ENCODE measurements around the gene AMPH. TPM values are rescaled to one million over a fixed set of nuclear protein-coding genes. Genes with fewer than 3 reads are reported as not detected.

The AMPH gene
- total and polyA plus RNA-seq, 2 of the 4 experiments (the other 2 are of a cell fraction) = 3.9 to 4.8 TPM

GRCh38 chr7:38506756-38507155 lies 124.4 kb downstream of the AMPH start:
- TF ChIP-seq POLR2A (IDR thresholded peaks at IDR 0.05; ENCODE audit: low read depth, low read length) (no peak), USF2 (IDR thresholded peaks at IDR 0.05; ENCODE audit: low read depth, low read length) (no peak), CEBPB (IDR thresholded peaks at IDR 0.05; ENCODE audit: low read depth, low read length) (peak; percentile 24; the same call in 1 of the 2 replicates), FOS (IDR thresholded peaks at IDR 0.05; ENCODE audit: low read depth, low read length) (peak; percentile 44; the same call in 1 of the 2 replicates)
- H2AK9ac ChIP-seq (replicated peaks; ENCODE audit: low read depth, low read length, poor library complexity) = no peak overlapping the region
- H2BK15ac ChIP-seq (ENCODE audit: low read depth, low read length) = no peak overlapping the region
- no CpG with 5 or more reads among the region's 3 CpGs for WGBS, 2 experiments (ENCODE audit: extremely low coverage in 2 of 2, insufficient read length in 1 of 2)
- no peaks in the 10 kb centered on the region for H4K20me1 ChIP-seq (ENCODE audit: insufficient read depth, low read length)
- no peak overlapping the region for H3K4ac ChIP-seq (ENCODE audit: low read depth, low read length)
- ATAC-seq (ENCODE audit: low read depth) (peak; percentile 71), DNase-seq (peak; percentile 60)
- no TSS peak for BruUV-seq (replicated peaks)
- ChIA-PET CTCF (no interaction called here), POLR2A (ENCODE audit: unreplicated experiment) (interaction anchor here (0.5 kb wide), 1 partner anchor 1838 kb away, joined by 4 read pairs; no protein-coding TSS in a partner anchor)
- H3K9ac ChIP-seq (ENCODE audit: low read depth, low read length) = no peak overlapping the region
- H3K27me3 ChIP-seq (ENCODE audit: control insufficient read depth, insufficient read depth, low read length) = no peaks in the 10 kb centered on the region
- in situ Hi-C loops (cut with MboI; ENCODE audit: low sequenced_read_pairs) (no loop called here), dilution Hi-C loops (cut with HindIII; ENCODE audit: low sequenced_read_pairs, unreplicated experiment) (no loop called here), intact Hi-C loops (cut with micrococcal nuclease) (no loop called here)
- no peak overlapping the region for H4K8ac ChIP-seq (ENCODE audit: low read depth in 2 of 2, low read length in 2 of 2)
- no peaks in the 10 kb centered on the region; the same call in 1 of the 2 replicates for H3K4me1 ChIP-seq (ENCODE audit: control insufficient read depth, insufficient read depth, low read length)
- H3K14ac ChIP-seq (replicated peaks; ENCODE audit: low read depth, low read length) = no peak overlapping the region
- no peak overlapping the region for H2BK5ac ChIP-seq (ENCODE audit: low read depth, low read length, poor library complexity, severe bottlenecking)
- H2BK120ac ChIP-seq (ENCODE audit: low read depth, low read length) = no peak overlapping the region
- H3K79me1 ChIP-seq (ENCODE audit: low read depth in 1 of 2, low read length in 2 of 2) = no peaks in the 10 kb centered on the region
- no peak overlapping the region for H4K5ac ChIP-seq (ENCODE audit: low read depth, low read length)
- H3K18ac ChIP-seq (ENCODE audit: low read depth, low read length) = no peak overlapping the region
- H3K36me3 ChIP-seq (ENCODE audit: control insufficient read depth, insufficient read depth, low read length) = no peaks in the 10 kb centered on the region
- no peak overlapping the region for H2BK20ac ChIP-seq (ENCODE audit: low read depth, low read length)
- no peak overlapping the region for H3K4me2 ChIP-seq (ENCODE audit: low read depth, low read length)
- H2AK5ac ChIP-seq (ENCODE audit: low read depth, low read length) = no peak overlapping the region
- no peaks in the 10 kb centered on the region for H3K9me3 ChIP-seq (ENCODE audit: control insufficient read depth, insufficient read depth, low read length)
- no peak overlapping the region for H3K56ac ChIP-seq (ENCODE audit: extremely low read depth, insufficient read depth, low read length)
- no peak overlapping the region for H3K23ac ChIP-seq (ENCODE audit: low read depth, low read length)
- H4K91ac ChIP-seq (ENCODE audit: insufficient read depth, low read depth, low read length) = no peak overlapping the region
- no peaks in the 10 kb centered on the region for H3K9me1 ChIP-seq (ENCODE audit: insufficient read depth, low read length)
- H2AFZ ChIP-seq (replicated peaks; ENCODE audit: low read length, poor library complexity) = no peak overlapping the region
- no peak overlapping the region for H3K4me3 ChIP-seq (ENCODE audit: insufficient read depth, low read depth, low read length)
- H3K27ac ChIP-seq (ENCODE audit: insufficient read depth, low read length) = no peak overlapping the region
